IMR-90 (cell line): ENCODE data around the gene PITX3.

Experiments used
- CEBPB ChIP-seq: IDR thresholded peaks from 2 replicates; pipeline ENCODE4 v1.6.1; 2012; ENCODE audit warnings: low read depth, low read length, improper control_type of control experiment
- MXI1 ChIP-seq: IDR thresholded peaks from 2 replicates; pipeline ENCODE4 v1.6.1; 2012; ENCODE audit warnings: low read depth, mild to moderate bottlenecking, low read length, moderate library complexity, borderline replicate concordance
- POLR2A ChIP-seq: IDR thresholded peaks from 2 replicates; pipeline ENCODE4 v1.6.1; 2012; ENCODE audit warnings: mild to moderate bottlenecking, low read depth, low read length
- RCOR1 ChIP-seq: IDR thresholded peaks from 2 replicates; pipeline ENCODE4 v1.6.1; 2012; ENCODE audit warnings: mild to moderate bottlenecking, low read length, improper control_type of control experiment; ENCODE audit not compliant: insufficient replicate concordance
- SMC3 ChIP-seq: fragments of 150-350 bp; IDR thresholded peaks from 2 replicates; pipeline ENCODE4 v1.6.1; 2016; ENCODE audit warnings: low read depth, mild to moderate bottlenecking, antibody characterized with exemption, low read length, moderate library complexity
- TF ChIP-seq, protein P1 (sequence below): conservative IDR thresholded peaks from 2 replicates; pipeline ENCODE4 v1.5.1; 2012; ENCODE audit warnings: mild to moderate bottlenecking, low read depth, low read length, improper control_type of control experiment

DNA sequence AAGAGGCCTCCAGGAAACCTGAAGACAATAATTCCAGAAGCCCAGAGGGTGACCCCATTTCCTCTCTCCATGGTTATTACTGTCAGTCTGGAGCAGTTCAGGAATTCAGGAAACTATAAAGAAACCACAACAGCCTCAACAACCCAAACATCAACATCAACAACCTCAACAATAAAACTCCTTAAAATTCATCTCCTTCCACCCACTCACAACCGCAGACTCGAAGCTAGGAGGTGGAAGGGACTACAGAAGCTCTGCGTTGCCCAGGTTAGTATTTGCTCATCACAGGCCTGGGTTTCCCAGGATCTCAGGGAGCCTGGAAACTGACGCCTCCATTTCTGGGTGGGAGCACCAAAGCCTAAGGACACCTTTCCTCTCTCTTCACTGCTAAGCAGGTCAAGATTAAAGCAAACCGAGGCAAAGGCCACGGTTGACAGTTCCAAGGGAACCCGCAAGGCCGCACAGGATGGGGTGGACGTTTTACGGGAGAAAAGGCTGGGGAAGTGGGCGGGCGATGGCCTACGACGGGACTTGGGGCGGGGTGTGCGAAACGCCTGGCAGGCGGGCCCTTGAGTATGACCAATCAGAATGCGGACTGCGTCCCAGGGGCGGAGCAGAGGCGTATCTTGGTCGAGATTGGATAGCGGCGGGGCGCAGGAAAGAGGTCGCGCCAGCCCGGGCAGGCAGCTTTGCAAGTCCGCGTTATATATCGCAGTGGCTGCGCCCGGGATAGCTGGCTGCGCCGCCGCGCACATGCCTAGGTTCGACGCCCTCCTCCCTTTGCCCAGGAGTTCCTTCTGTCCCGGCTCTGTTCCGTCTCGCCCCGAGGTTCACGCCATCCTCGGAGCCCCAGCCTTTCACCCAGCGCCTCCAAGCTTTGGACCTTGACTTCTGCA, 15.4 kb downstream of the PITX3 start, which contains the start of gene ELOVL3:
- no peak for TF ChIP-seq CEBPB
- no peak for TF ChIP-seq POLR2A
- TF ChIP-seq MXI1 = no peak
- no peak for TF ChIP-seq SMC3
- TF ChIP-seq, protein P1, sequence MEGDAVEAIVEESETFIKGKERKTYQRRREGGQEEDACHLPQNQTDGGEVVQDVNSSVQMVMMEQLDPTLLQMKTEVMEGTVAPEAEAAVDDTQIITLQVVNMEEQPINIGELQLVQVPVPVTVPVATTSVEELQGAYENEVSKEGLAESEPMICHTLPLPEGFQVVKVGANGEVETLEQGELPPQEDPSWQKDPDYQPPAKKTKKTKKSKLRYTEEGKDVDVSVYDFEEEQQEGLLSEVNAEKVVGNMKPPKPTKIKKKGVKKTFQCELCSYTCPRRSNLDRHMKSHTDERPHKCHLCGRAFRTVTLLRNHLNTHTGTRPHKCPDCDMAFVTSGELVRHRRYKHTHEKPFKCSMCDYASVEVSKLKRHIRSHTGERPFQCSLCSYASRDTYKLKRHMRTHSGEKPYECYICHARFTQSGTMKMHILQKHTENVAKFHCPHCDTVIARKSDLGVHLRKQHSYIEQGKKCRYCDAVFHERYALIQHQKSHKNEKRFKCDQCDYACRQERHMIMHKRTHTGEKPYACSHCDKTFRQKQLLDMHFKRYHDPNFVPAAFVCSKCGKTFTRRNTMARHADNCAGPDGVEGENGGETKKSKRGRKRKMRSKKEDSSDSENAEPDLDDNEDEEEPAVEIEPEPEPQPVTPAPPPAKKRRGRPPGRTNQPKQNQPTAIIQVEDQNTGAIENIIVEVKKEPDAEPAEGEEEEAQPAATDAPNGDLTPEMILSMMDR = no peak
- no peak for TF ChIP-seq RCOR1
